Subcutaneous abdominal adipose tissue (tissue), 5 donors: ENCODE measurements around the gene RBCK1.

Experiments used
- H3K27ac ChIP-seq: one replicate; pipeline ENCODE4 v1.7.0; 2013; ENCODE audit warnings: low read depth, mild to moderate bottlenecking, inconsistent platforms, low read length, moderate library complexity
- H3K27me3 ChIP-seq, 5 donors: one replicate each; pipeline ENCODE4 v1.7.0; 2013; ENCODE audit warnings: low read length in 5 of 5, inconsistent platforms in 1 of 5; ENCODE audit not compliant: control insufficient read depth in 5 of 5, insufficient read depth in 4 of 5
- H3K36me3 ChIP-seq, 5 donors: one replicate each; pipeline ENCODE4 v1.7.0; 2013; ENCODE audit warnings: low read length in 5 of 5; ENCODE audit not compliant: control insufficient read depth in 5 of 5, insufficient read depth in 5 of 5
- H3K4me1 ChIP-seq, 5 donors: one replicate each; pipeline ENCODE4 v1.7.0; 2013; ENCODE audit warnings: low read length in 5 of 5, mild to moderate bottlenecking in 3 of 5, moderate library complexity in 1 of 5; ENCODE audit not compliant: control insufficient read depth in 5 of 5, insufficient read depth in 5 of 5
- H3K4me3 ChIP-seq, 5 donors: one replicate each; pipeline ENCODE4 v1.7.0; 2013; ENCODE audit warnings: low read length in 5 of 5, low read depth in 1 of 5
- H3K9ac ChIP-seq, 5 donors: one replicate each; pipeline ENCODE4 v1.7.0; 2013; ENCODE audit warnings: low read length in 5 of 5, mild to moderate bottlenecking in 4 of 5, moderate library complexity in 3 of 5
- H3K9me3 ChIP-seq, 5 donors: one replicate each; pipeline ENCODE4 v1.7.0; 2013; ENCODE audit warnings: low read length in 5 of 5; ENCODE audit not compliant: control insufficient read depth in 5 of 5
- donor health status: healthy.
- donor health status: healthy.
- donor health status: healthy.
- donor health status: healthy.
- donor health status: healthy.

Gene RBCK1

GRCh38 chr20:418858-419365 is 10.8 kb downstream of the RBCK1 start:
- Histone ChIP-seq H3K27ac (no peak overlapping the region), H3K27me3 (no peaks in the 10 kb centered on the region), H3K9me3 (no peaks in the 10 kb centered on the region), H3K36me3 (peaks cover 0 to 59% (median 54%) of the 10 kb centered on the region in 5 donors), H3K9ac (no peak overlapping the region), H3K4me1 (peaks cover 0 to 14% (median 7%) of the 10 kb centered on the region in 5 donors), H3K4me3 (no peak overlapping the region)

- peaks cover 0 to 66% (median 61%) of the 10 kb centered on the region in 5 donors for H3K36me3 ChIP-seq
- H3K9me3 ChIP-seq = no peaks in the 10 kb centered on the region
- H3K4me3 ChIP-seq = no peak overlapping the region
- H3K27ac ChIP-seq = no peak overlapping the region
- no peak overlapping the region for H3K9ac ChIP-seq
- H3K27me3 ChIP-seq = no peaks in the 10 kb centered on the region
- H3K4me1 ChIP-seq = peaks cover 0 to 14% (median 7%) of the 10 kb centered on the region in 5 donors
Measured at GRCh38 chr20:419556-420165, 11.6 kb downstream of the RBCK1 start.

- H3K27ac ChIP-seq = no peak overlapping the region
Measured at GRCh38 chr20:420166-420620, 12.1 kb downstream of the RBCK1 start.

GRCh38 chr20:420721-421574 is 12.8 kb downstream of the RBCK1 start:
- Histone ChIP-seq H3K9me3 (no peaks in the 10 kb centered on the region), H3K9ac (no peak overlapping the region), H3K27ac (no peak overlapping the region), H3K4me3 (no peak overlapping the region), H3K27me3 (no peaks in the 10 kb centered on the region), H3K4me1 (peaks cover 0 to 8% (median 4%) of the 10 kb centered on the region in 5 donors), H3K36me3 (peaks cover 0 to 70% (median 61%) of the 10 kb centered on the region in 5 donors)

More at GRCh38 chr20:420166-420620, 12.1 kb downstream of the RBCK1 start:
- no peaks in the 10 kb centered on the region for H3K27me3 ChIP-seq
- no peak overlapping the region for H3K9ac ChIP-seq
- H3K4me3 ChIP-seq = no peak overlapping the region
- H3K9me3 ChIP-seq = no peaks in the 10 kb centered on the region
- peaks cover 0 to 14% (median 7%) of the 10 kb centered on the region in 5 donors for H3K4me1 ChIP-seq
- peaks cover 0 to 68% (median 61%) of the 10 kb centered on the region in 5 donors for H3K36me3 ChIP-seq

GRCh38 chr20:421685-422250 is 13.7 kb downstream of the RBCK1 start:
- H3K9me3 ChIP-seq = no peaks in the 10 kb centered on the region
- no peak overlapping the region for H3K27ac ChIP-seq
- H3K27me3 ChIP-seq = no peaks in the 10 kb centered on the region
- H3K9ac ChIP-seq = no peak overlapping the region
- H3K36me3 ChIP-seq = peaks cover 0 to 75% (median 61%) of the 10 kb centered on the region in 5 donors
- H3K4me1 ChIP-seq = peaks cover 0 to 5% (median 4%) of the 10 kb centered on the region in 5 donors
- no peak overlapping the region for H3K4me3 ChIP-seq

GRCh38 chr20:426566-426965 is 18.5 kb downstream of the RBCK1 start:
- Histone ChIP-seq H3K36me3 (peaks cover 0 to 79% (median 69%) of the 10 kb centered on the region in 5 donors), H3K4me3 (no peak overlapping the region), H3K4me1 (peaks cover 0 to 10% (median 9%) of the 10 kb centered on the region in 5 donors), H3K27ac (no peak overlapping the region), H3K27me3 (no peaks in the 10 kb centered on the region), H3K9me3 (no peaks in the 10 kb centered on the region), H3K9ac (no peak overlapping the region)

- H3K9me3 ChIP-seq = no peaks in the 10 kb centered on the region
- H3K4me1 ChIP-seq = peaks cover 0 to 10% (median 9%) of the 10 kb centered on the region in 5 donors
- peaks cover 0 to 79% (median 69%) of the 10 kb centered on the region in 5 donors for H3K36me3 ChIP-seq
- H3K9ac ChIP-seq = no peak overlapping the region
- no peaks in the 10 kb centered on the region for H3K27me3 ChIP-seq
- H3K27ac ChIP-seq = no peak overlapping the region
- H3K4me3 ChIP-seq = no peak overlapping the region
Measured at GRCh38 chr20:427401-427800, 19.3 kb downstream of the RBCK1 start.

GRCh38 chr20:427849-428657 is 20.0 kb downstream of the RBCK1 start:
- H3K27ac ChIP-seq = no peak overlapping the region
- H3K36me3 ChIP-seq = peaks cover 0 to 81% (median 70%) of the 10 kb centered on the region in 5 donors
- H3K9me3 ChIP-seq = no peaks in the 10 kb centered on the region
- H3K4me1 ChIP-seq = peaks cover 0 to 10% (median 9%) of the 10 kb centered on the region in 5 donors
- H3K27me3 ChIP-seq = no peaks in the 10 kb centered on the region
- H3K9ac ChIP-seq = no peak overlapping the region
- no peak overlapping the region for H3K4me3 ChIP-seq

GRCh38 chr20:428658-429200 is 20.6 kb downstream of the RBCK1 start:
- no peak overlapping the region for H3K9ac ChIP-seq
- H3K4me3 ChIP-seq = no peak overlapping the region
- no peaks in the 10 kb centered on the region for H3K27me3 ChIP-seq
- peaks cover 0 to 75% (median 64%) of the 10 kb centered on the region in 5 donors for H3K36me3 ChIP-seq
- no peak overlapping the region for H3K27ac ChIP-seq
- H3K4me1 ChIP-seq = peaks cover 0 to 10% (median 9%) of the 10 kb centered on the region in 5 donors
- H3K9me3 ChIP-seq = no peaks in the 10 kb centered on the region
